Activated CD8-positive, alpha-beta memory T cell treated with anti-CD3 and anti-CD28 coated beads for 1 hour (primary cell): ENCODE results near the gene IGFL2.
"Not testable (repeated sequence)": the region's sequence is repeated elsewhere in the genome, so short reads cannot be mapped to it uniquely, and the experiment has no call there.

Experiments used
- DNase-seq, 2 donors: peaks; one replicate each; pipeline ENCODE4 v3.0.0-alpha.2; 2020; ENCODE audit warnings: low read depth in 1 of 2; ENCODE audit errors: extremely low read depth in 1 of 2

Gene IGFL2

GRCh38 chr19:46147791-46148288 is at the start of gene IGFL2:
Gene IGFL2, plus strand, starts transcription at chr19:46148238. Its CDS starts 41 bp downstream, at chr19:46148279.
- no peak for DNase-seq

- DNase-seq = no peak
Measured at GRCh38 chr19:46100344-46100743, 47.7 kb upstream of the IGFL2 start.

GRCh38 chr19:46101293-46101692 is 46.7 kb upstream of the IGFL2 start:
- DNase-seq = no peak

GRCh38 chr19:46102333-46102732 is 45.7 kb upstream of the IGFL2 start:
- not testable (repeated sequence) for DNase-seq

- DNase-seq = no peak
Measured at GRCh38 chr19:46107371-46107770, 40.7 kb upstream of the IGFL2 start.

GRCh38 chr19:46109876-46110275 is 38.2 kb upstream of the IGFL2 start:
- DNase-seq = no peak

GRCh38 chr19:46111376-46111775 is 36.7 kb upstream of the IGFL2 start:
- DNase-seq = no peak

GRCh38 chr19:46112527-46112926 is 35.5 kb upstream of the IGFL2 start:
- no peak for DNase-seq

GRCh38 chr19:46113726-46114125 is 34.3 kb upstream of the IGFL2 start:
- no peak for DNase-seq

GRCh38 chr19:46115396-46116106 is 32.5 kb upstream of the IGFL2 start:
- no peak for DNase-seq

GRCh38 chr19:46116121-46116520 is 31.9 kb upstream of the IGFL2 start:
- no peak for DNase-seq

GRCh38 chr19:46118136-46118535 is 29.9 kb upstream of the IGFL2 start:
- DNase-seq = no peak

- DNase-seq = no peak
Measured at GRCh38 chr19:46124638-46125115, 23.4 kb upstream of the IGFL2 start, which contains the start of gene IGFL3. Gene IGFL3, minus strand, starts transcription at chr19:46124688. Its CDS starts 39 bp downstream, at chr19:46124649.

- no peak for DNase-seq
Measured at GRCh38 chr19:46125447-46125846, 22.6 kb upstream of the IGFL2 start.

GRCh38 chr19:46126086-46126580 is 21.9 kb upstream of the IGFL2 start:
- no peak for DNase-seq

- no peak for DNase-seq
Measured at GRCh38 chr19:46131485-46132143, 16.4 kb upstream of the IGFL2 start.

GRCh38 chr19:46132508-46133100 is 15.4 kb upstream of the IGFL2 start:
- DNase-seq = no peak

GRCh38 chr19:46133101-46133627 is 14.9 kb upstream of the IGFL2 start:
- DNase-seq = no peak

GRCh38 chr19:46133777-46134241 is 14.2 kb upstream of the IGFL2 start:
- DNase-seq = no peak

- no peak for DNase-seq
Measured at GRCh38 chr19:46134527-46134926, 13.5 kb upstream of the IGFL2 start.

GRCh38 chr19:46137915-46138473 is 10.0 kb upstream of the IGFL2 start:
- DNase-seq = no peak
